HPDE6-E6E7 (cell line): ENCODE measurements around the gene GOLGA7B.

ENCODE experiments used
- DNase-seq: peaks from one replicate; pipeline ENCODE4 v3.0.0; 2011; ENCODE audit warnings: missing footprints; ENCODE audit errors: extremely low spot score

Gene GOLGA7B

GRCh38 chr10:97868134-97868685 lies 18.6 kb downstream of the GOLGA7B start:
- DNase-seq: no peak

GRCh38 chr10:97869091-97870042 lies 19.7 kb downstream of the GOLGA7B start:
- peak; percentile 97 for DNase-seq

GRCh38 chr10:97870990-97871389 lies 21.3 kb downstream of the GOLGA7B start:
- DNase-seq: no peak

- DNase-seq: no peak
Observed at GRCh38 chr10:97873569-97873968, 23.9 kb downstream of the GOLGA7B start.

- DNase-seq: no peak
Observed at GRCh38 chr10:97874332-97874731, 24.7 kb downstream of the GOLGA7B start.

GRCh38 chr10:97875391-97875790 lies 25.7 kb downstream of the GOLGA7B start:
- no peak for DNase-seq

GRCh38 chr10:97876402-97876801 lies 26.8 kb downstream of the GOLGA7B start:
- no peak for DNase-seq

GRCh38 chr10:97879241-97879640 lies 29.6 kb downstream of the GOLGA7B start:
- DNase-seq: no peak

- DNase-seq: no peak
Observed at GRCh38 chr10:97880109-97880508, 30.5 kb downstream of the GOLGA7B start.

GRCh38 chr10:97882142-97883091 lies 32.8 kb downstream of the GOLGA7B start:
- peak; percentile 96 for DNase-seq

GRCh38 chr10:97883092-97883485 lies 33.4 kb downstream of the GOLGA7B start:
- no peak for DNase-seq

- no peak for DNase-seq
Observed at GRCh38 chr10:97886286-97886685, 36.6 kb downstream of the GOLGA7B start.

- DNase-seq: no peak
Observed at GRCh38 chr10:97887399-97887798, 37.8 kb downstream of the GOLGA7B start.

- DNase-seq: no peak
Observed at GRCh38 chr10:97888134-97888533, 38.5 kb downstream of the GOLGA7B start.

- DNase-seq: peak; percentile 81
Observed at GRCh38 chr10:97888641-97889262, 39.1 kb downstream of the GOLGA7B start.

GRCh38 chr10:97889461-97890265 lies 40.0 kb downstream of the GOLGA7B start:
- peak; percentile 79 for DNase-seq

GRCh38 chr10:97891497-97892167 lies 42.0 kb downstream of the GOLGA7B start:
- DNase-seq: no peak

GRCh38 chr10:97892506-97892905 lies 42.9 kb downstream of the GOLGA7B start:
- no peak for DNase-seq

- DNase-seq: no peak
Observed at GRCh38 chr10:97892939-97893338, 43.3 kb downstream of the GOLGA7B start.

GRCh38 chr10:97894092-97894491 lies 44.4 kb downstream of the GOLGA7B start:
- no peak for DNase-seq
